CD4-positive, alpha-beta T cell treated with Interleukin-4 for 4 hours (primary cell): ENCODE measurements around the gene NPY4R2.
"Not testable (repeated sequence)": the region's sequence is repeated elsewhere in the genome, so short reads cannot be mapped to it uniquely, and the experiment has no call there.

ENCODE experiments used
- DNase-seq: peaks from one replicate; pipeline ENCODE4 v3.0.0-alpha.2; 2020

Gene NPY4R2

GRCh38 chr10:47936772-47937228, 18.3 kb downstream of the NPY4R2 start:
- not testable (repeated sequence) for DNase-seq

- not testable (repeated sequence) for DNase-seq
Measured at GRCh38 chr10:47937634-47938033, 19.2 kb downstream of the NPY4R2 start.

- not testable (repeated sequence) for DNase-seq
Measured at GRCh38 chr10:47940821-47941220, 22.4 kb downstream of the NPY4R2 start.

- not testable (repeated sequence) for DNase-seq
Measured at GRCh38 chr10:47941379-47941778, 22.9 kb downstream of the NPY4R2 start.

- not testable (repeated sequence) for DNase-seq
Measured at GRCh38 chr10:47942351-47943019, 24.0 kb downstream of the NPY4R2 start.

GRCh38 chr10:47943328-47943727, 24.9 kb downstream of the NPY4R2 start:
- not testable (repeated sequence) for DNase-seq

- DNase-seq = not testable (repeated sequence)
Measured at GRCh38 chr10:47947424-47947823, 29.0 kb downstream of the NPY4R2 start.

GRCh38 chr10:47957158-47957557, 38.7 kb downstream of the NPY4R2 start:
- DNase-seq = not testable (repeated sequence)

- DNase-seq = not testable (repeated sequence)
Measured at GRCh38 chr10:47959677-47960076, 41.2 kb downstream of the NPY4R2 start.

GRCh38 chr10:47960699-47961098, 42.2 kb downstream of the NPY4R2 start:
- DNase-seq = not testable (repeated sequence)

- not testable (repeated sequence) for DNase-seq
Measured at GRCh38 chr10:47962785-47963184, 44.3 kb downstream of the NPY4R2 start.

GRCh38 chr10:47964280-47965063, 46.0 kb downstream of the NPY4R2 start:
- not testable (repeated sequence) for DNase-seq

GRCh38 chr10:47968988-47969387, 50.5 kb downstream of the NPY4R2 start:
- DNase-seq = not testable (repeated sequence)

- DNase-seq = not testable (repeated sequence)
Measured at GRCh38 chr10:47970047-47970446, 51.6 kb downstream of the NPY4R2 start.

GRCh38 chr10:47971598-47971997, 53.1 kb downstream of the NPY4R2 start:
- not testable (repeated sequence) for DNase-seq

GRCh38 chr10:47972077-47972476, 53.6 kb downstream of the NPY4R2 start:
- DNase-seq = not testable (repeated sequence)
